Glutamatergic neuron (in vitro differentiated cells): Measurements from ENCODE around the gene PELO. TPM values are rescaled to one million over a fixed set of nuclear protein-coding genes. Genes with fewer than 3 reads are reported as not detected.

ENCODE experiments used
- DNase-seq: peaks from one replicate; pipeline ENCODE4 v3.0.0; 2022
- H3K27ac Mint-ChIP-seq: one replicate; pipeline ENCODE4 v1.8.0; 2020; ENCODE audit warnings: mild to moderate bottlenecking, mixed read lengths, inconsistent platforms; ENCODE audit not compliant: unreplicated experiment
- H3K27me3 Mint-ChIP-seq: one replicate; pipeline ENCODE4 v1.8.0; 2020; ENCODE audit warnings: mild to moderate bottlenecking, moderate library complexity, mixed read lengths, inconsistent platforms; ENCODE audit not compliant: unreplicated experiment
- H3K36me3 Mint-ChIP-seq: one replicate; pipeline ENCODE4 v1.8.0; 2020; ENCODE audit warnings: mild to moderate bottlenecking, mixed read lengths, inconsistent platforms; ENCODE audit not compliant: unreplicated experiment
- H3K4me1 Mint-ChIP-seq: one replicate; pipeline ENCODE4 v1.8.0; 2020; ENCODE audit warnings: mild to moderate bottlenecking, low read depth, mixed read lengths, inconsistent platforms; ENCODE audit not compliant: unreplicated experiment
- H3K4me3 Mint-ChIP-seq: one replicate; pipeline ENCODE4 v1.8.0; 2020; ENCODE audit warnings: mild to moderate bottlenecking, mixed read lengths, inconsistent platforms; ENCODE audit not compliant: unreplicated experiment
- H3K9me3 Mint-ChIP-seq: one replicate; pipeline ENCODE4 v1.8.0; 2020; ENCODE audit warnings: mild to moderate bottlenecking, moderate library complexity, mixed read lengths, inconsistent platforms; ENCODE audit not compliant: unreplicated experiment
- CTCF ChIP-seq: fragments of 200-600 bp; sonication (generic); IDR thresholded peaks from one replicate; pipeline ENCODE4 v1.5.0; 2021; ENCODE audit not compliant: partially characterized antibody, unreplicated experiment
- total RNA-seq: library from RNA; stranded (reverse); fragmentation: NEBNext Ultra II Directional; extraction: Animal tissue kit (Norgen Biotek cat#: 25700); gene quantifications from one replicate; pipeline ENCODE4 v1.2.1, GENCODE V29; 2021; ENCODE audit not compliant: unreplicated experiment

Gene PELO
- total RNA-seq, 1 donor from 2014 or later, result 7.5 TPM

GRCh38 chr5:52776116-52776515 lies 11.6 kb upstream of the PELO start:
- TF ChIP-seq CTCF, result no peak
- Mint-ChIP-seq H3K27ac (no peak overlapping the region), H3K9me3 (peaks cover 1% of the 10 kb centered on the region), H3K4me3 (no peak overlapping the region), H3K4me1 (no peaks in the 10 kb centered on the region), H3K36me3 (no peaks in the 10 kb centered on the region), H3K27me3 (no peaks in the 10 kb centered on the region)
- DNase-seq, result no peak

DNA sequence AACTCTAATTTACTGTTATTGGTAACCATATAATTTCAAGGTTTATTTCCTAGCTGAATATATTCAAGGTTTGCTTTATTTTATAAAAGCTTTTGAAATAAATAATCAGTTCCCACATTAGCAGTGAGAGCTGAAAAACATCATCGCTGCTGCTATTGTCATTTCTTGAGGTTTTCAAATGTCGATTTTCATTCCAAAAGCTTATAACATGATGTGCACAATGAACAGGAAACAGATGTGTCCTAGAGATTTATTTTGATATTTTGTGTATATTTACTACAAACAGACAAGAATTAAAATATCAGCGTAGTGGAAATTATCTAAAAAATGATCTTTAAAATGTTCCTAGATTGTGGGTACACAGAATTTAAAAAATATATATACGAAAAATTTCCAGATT lies 10.5 kb upstream of the PELO start:
- H3K27ac Mint-ChIP-seq, result no peak overlapping the region
- H3K4me1 Mint-ChIP-seq, result no peaks in the 10 kb centered on the region
- TF ChIP-seq CTCF, result no peak
- H3K27me3 Mint-ChIP-seq, result no peaks in the 10 kb centered on the region
- H3K9me3 Mint-ChIP-seq, result peaks cover 3% of the 10 kb centered on the region
- H3K36me3 Mint-ChIP-seq, result no peaks in the 10 kb centered on the region
- no peak for DNase-seq
- H3K4me3 Mint-ChIP-seq, result no peak overlapping the region

DNA sequence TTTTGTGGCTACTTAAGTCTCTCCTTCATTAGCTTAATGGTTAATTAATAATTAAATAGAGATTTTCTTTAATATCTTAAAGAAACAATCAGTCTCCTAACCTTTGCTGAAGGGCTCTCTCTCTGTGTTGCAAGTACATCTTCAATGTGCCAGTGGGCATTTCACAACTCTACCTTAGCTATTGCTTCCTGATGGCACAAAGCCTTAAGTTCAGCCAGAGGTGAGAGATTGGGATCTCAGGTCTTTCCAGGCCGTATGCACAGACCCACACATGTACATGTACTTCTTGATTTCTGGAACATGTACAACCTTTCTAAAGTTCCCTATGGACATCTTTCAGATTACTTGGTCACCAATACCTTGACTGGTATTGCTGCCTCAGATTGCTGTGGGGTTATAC lies 8.9 kb upstream of the PELO start:
- H3K9me3 Mint-ChIP-seq, result peaks cover 3% of the 10 kb centered on the region
- no peaks in the 10 kb centered on the region for H3K4me1 Mint-ChIP-seq
- H3K27me3 Mint-ChIP-seq, result no peaks in the 10 kb centered on the region
- no peak for TF ChIP-seq CTCF
- H3K4me3 Mint-ChIP-seq, result no peak overlapping the region
- no peak overlapping the region for H3K27ac Mint-ChIP-seq
- no peaks in the 10 kb centered on the region for H3K36me3 Mint-ChIP-seq
- DNase-seq, result no peak

DNA sequence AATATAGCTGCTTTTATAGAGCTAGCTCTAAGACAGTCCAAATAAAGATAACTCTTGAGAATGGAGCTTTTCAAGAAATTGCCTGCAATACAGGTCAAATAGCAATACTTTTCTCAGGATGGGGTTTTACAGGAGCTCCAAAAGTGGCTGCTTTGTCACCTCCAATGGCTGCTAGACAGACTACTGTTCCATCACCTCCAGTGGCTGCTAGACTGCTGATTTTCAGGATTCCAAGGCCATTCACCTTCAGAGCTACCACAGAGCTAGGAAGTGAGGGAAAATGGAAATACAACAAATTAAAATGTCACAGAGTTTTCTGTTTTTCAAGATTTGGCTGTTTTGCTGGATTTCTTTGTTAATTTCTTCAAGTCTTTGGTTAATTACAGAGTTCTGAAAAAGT lies 8.5 kb upstream of the PELO start:
- Mint-ChIP-seq H3K9me3 (peaks cover 3% of the 10 kb centered on the region), H3K4me3 (no peak overlapping the region), H3K36me3 (no peaks in the 10 kb centered on the region), H3K4me1 (no peaks in the 10 kb centered on the region), H3K27me3 (no peaks in the 10 kb centered on the region), H3K27ac (no peak overlapping the region)
- DNase-seq, result no peak
- TF ChIP-seq CTCF, result no peak

- Mint-ChIP-seq H3K4me3 (no peak overlapping the region), H3K9me3 (peaks cover 5% of the 10 kb centered on the region), H3K27ac (no peak overlapping the region), H3K4me1 (no peaks in the 10 kb centered on the region), H3K27me3 (peaks cover 1% of the 10 kb centered on the region), H3K36me3 (no peaks in the 10 kb centered on the region)
- no peak for DNase-seq
- no peak for TF ChIP-seq CTCF
Observed at GRCh38 chr5:52783226-52783959, 4.3 kb upstream of the PELO start.
